Fibroblast of lung (primary cell): ENCODE results near the gene WASF3.

Experiments used
- CTCF ChIP-seq, 2 donors: IDR thresholded peaks in 1 of 2; conservative IDR thresholded peaks in 1 of 2; 1 replicate in 1 of 2; 2 replicates in 1 of 2; pipeline ENCODE4 v1.5.1; 2011 to 2012; ENCODE audit warnings: low read length in 2 of 2, control low read depth in 1 of 2, inconsistent platforms in 1 of 2, low read depth in 1 of 2, mild to moderate bottlenecking in 1 of 2
- EZH2 ChIP-seq: IDR thresholded peaks from 2 replicates; pipeline ENCODE4 v1.5.1; 2012; ENCODE audit warnings: low read length, control low read depth, mild to moderate bottlenecking; ENCODE audit errors: missing control alignments

- TF ChIP-seq CTCF (conservative IDR thresholded peaks at IDR 0.05 in 1 of 2, IDR thresholded peaks at IDR 0.05 in 1 of 2; ENCODE audit: low read depth in 1 of 2, low read length in 2 of 2) (no peak), EZH2 (no peak)
These were observed 123.1 kb downstream of the WASF3 start for GRCh38 chr13:26680572-26680971.
